Upper lobe of left lung (tissue), 4 donors: ENCODE measurements around the gene HPS1.

Source experiments
- CTCF ChIP-seq, 6 experiments: fragments of 450-650 bp in 4 of 6; fragments of 200-600 bp in 2 of 6; sonication (generic) in 2 of 6; IDR thresholded peaks; one replicate each; pipeline ENCODE4 v1.5.1; 2016 to 2019; ENCODE audit warnings: antibody characterized with exemption in 6 of 6
- POLR2A ChIP-seq, 4 donors: fragments of 450-650 bp; IDR thresholded peaks; one replicate each; pipeline ENCODE4 v1.5.1; 2016 to 2017; ENCODE audit warnings: antibody characterized with exemption in 4 of 4, mild to moderate bottlenecking in 2 of 4
- POLR2AphosphoS5 ChIP-seq, 2 donors: sonication (generic); formaldehyde crosslinking; IDR thresholded peaks; one replicate each; pipeline ENCODE4 v1.5.1; 2017; ENCODE audit warnings: antibody characterized with exemption in 2 of 2

DNA sequence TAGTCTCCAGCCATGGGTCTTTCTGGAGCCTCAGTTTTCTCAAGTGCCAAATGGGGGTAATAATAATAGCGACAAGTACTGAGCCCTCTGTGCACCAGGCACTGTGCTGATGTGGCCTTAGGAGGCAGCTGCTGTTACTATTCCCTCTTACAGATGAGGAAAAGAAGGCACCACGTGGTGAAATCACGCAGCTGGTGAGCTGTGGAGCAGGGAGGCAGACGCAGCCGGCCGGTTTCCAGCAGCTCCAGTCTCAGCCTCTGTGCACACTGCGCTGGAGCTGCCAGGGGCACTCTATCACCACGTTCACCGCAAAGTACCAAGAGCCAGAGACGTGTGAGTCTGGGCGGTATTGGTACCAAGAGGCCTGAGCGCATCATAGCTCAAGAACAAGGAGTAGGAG is 41.3 kb downstream of the HPS1 start:
- TF ChIP-seq POLR2AphosphoS5 (IDR thresholded peaks at IDR 0.05) (no peak), CTCF (IDR thresholded peaks at IDR 0.05) (no peak), POLR2A (IDR thresholded peaks at IDR 0.05) (no peak)
